HAP-1 (cell line): Measurements from ENCODE around the gene MAP7.

ENCODE experiments used
- DNase-seq, 2 experiments: peaks; one replicate each; pipeline ENCODE4 v3.0.0-alpha.2; 2016 to 2020; ENCODE audit warnings: low spot score in 2 of 2
- H3K27me3 ChIP-seq: fragments of 250-450 bp; sonication (Bioruptor Pico); 2 replicates; pipeline ENCODE4 v1.5.1; 2020; ENCODE audit warnings: low read depth, mild to moderate bottlenecking, moderate library complexity
- H3K36me3 ChIP-seq: fragments of 250-450 bp; sonication (Bioruptor Pico); replicated peaks from 2 replicates; pipeline ENCODE4 v1.5.1; 2020; ENCODE audit warnings: mild to moderate bottlenecking
- H3K4me1 ChIP-seq: fragments of 250-450 bp; sonication (Bioruptor Pico); 2 replicates; pipeline ENCODE4 v1.5.1; 2020; ENCODE audit warnings: mild to moderate bottlenecking
- H3K4me3 ChIP-seq: fragments of 250-450 bp; sonication (Bioruptor Pico); 2 replicates; pipeline ENCODE4 v1.5.1; 2020; ENCODE audit warnings: mild to moderate bottlenecking, moderate library complexity
- H3K9me3 ChIP-seq: fragments of 250-450 bp; sonication (Bioruptor Pico); 2 replicates; pipeline ENCODE4 v1.5.1; 2020; ENCODE audit warnings: mild to moderate bottlenecking, moderate library complexity
- in situ Hi-C: fragments of 300-500 bp; cut with MboI; formaldehyde crosslinking; loops from 3 replicates; pipeline ENCODE4 v1.14.3; 2020; ENCODE audit warnings: low sequenced_read_pairs, inconsistent platforms, mixed read lengths

The MAP7 gene

GRCh38 chr6:136475686-136476085, 74.5 kb downstream of the MAP7 start:
- DNase-seq = no peak
- no peaks in the 10 kb centered on the region for H3K27me3 ChIP-seq
- H3K4me1 ChIP-seq = peaks cover 4% of the 10 kb centered on the region; the same call in 1 of the 2 replicates
- H3K36me3 ChIP-seq = no peaks in the 10 kb centered on the region
- H3K4me3 ChIP-seq = no peak overlapping the region
- in situ Hi-C loops = no loop called here
- no peaks in the 10 kb centered on the region; the same call in 1 of the 2 replicates for H3K9me3 ChIP-seq

GRCh38 chr6:136474241-136474640, 76.0 kb downstream of the MAP7 start:
- no peaks in the 10 kb centered on the region; the same call in 1 of the 2 replicates for H3K9me3 ChIP-seq
- peaks cover 4% of the 10 kb centered on the region; the same call in 1 of the 2 replicates for H3K4me1 ChIP-seq
- no peak for DNase-seq
- H3K36me3 ChIP-seq = no peaks in the 10 kb centered on the region
- H3K4me3 ChIP-seq = no peak overlapping the region
- in situ Hi-C loops = no loop called here
- no peaks in the 10 kb centered on the region for H3K27me3 ChIP-seq

- in situ Hi-C loops = no loop called here
- no peaks in the 10 kb centered on the region for H3K27me3 ChIP-seq
Observed at GRCh38 chr6:136471922-136472321, 78.3 kb downstream of the MAP7 start.

GRCh38 chr6:136471372-136471771, 78.8 kb downstream of the MAP7 start:
- Histone ChIP-seq H3K9me3 (no peaks in the 10 kb centered on the region), H3K4me1 (peaks cover 4% of the 10 kb centered on the region; the same call in 1 of the 2 replicates), H3K27me3 (no peaks in the 10 kb centered on the region), H3K36me3 (no peaks in the 10 kb centered on the region), H3K4me3 (no peak overlapping the region)
- in situ Hi-C loops = no loop called here
- no peak for DNase-seq

More at GRCh38 chr6:136471922-136472321, 78.3 kb downstream of the MAP7 start:
- no peak for DNase-seq
- no peaks in the 10 kb centered on the region for H3K36me3 ChIP-seq
- H3K4me1 ChIP-seq = peaks cover 4% of the 10 kb centered on the region; the same call in 1 of the 2 replicates
- H3K9me3 ChIP-seq = no peaks in the 10 kb centered on the region
- no peak overlapping the region for H3K4me3 ChIP-seq

GRCh38 chr6:136470044-136470443, 80.2 kb downstream of the MAP7 start:
- in situ Hi-C loops = no loop called here
- peaks cover 4% of the 10 kb centered on the region; the same call in 1 of the 2 replicates for H3K4me1 ChIP-seq
- DNase-seq = no peak

GRCh38 chr6:136469154-136469553, 81.1 kb downstream of the MAP7 start:
- Histone ChIP-seq H3K36me3 (no peaks in the 10 kb centered on the region), H3K4me3 (no peak overlapping the region), H3K27me3 (no peaks in the 10 kb centered on the region), H3K9me3 (no peaks in the 10 kb centered on the region), H3K4me1 (peaks cover 4% of the 10 kb centered on the region; the same call in 1 of the 2 replicates)
- in situ Hi-C loops = no loop called here
- no peak for DNase-seq

More at GRCh38 chr6:136470044-136470443, 80.2 kb downstream of the MAP7 start:
- Histone ChIP-seq H3K27me3 (no peaks in the 10 kb centered on the region), H3K4me3 (no peak overlapping the region), H3K36me3 (no peaks in the 10 kb centered on the region), H3K9me3 (no peaks in the 10 kb centered on the region)

- no peak for DNase-seq
- H3K27me3 ChIP-seq = no peaks in the 10 kb centered on the region
- no peaks in the 10 kb centered on the region for H3K36me3 ChIP-seq
- H3K4me3 ChIP-seq = no peak overlapping the region
- H3K9me3 ChIP-seq = no peaks in the 10 kb centered on the region
- peaks cover 4% of the 10 kb centered on the region; the same call in 1 of the 2 replicates for H3K4me1 ChIP-seq
- in situ Hi-C loops = no loop called here
Observed at GRCh38 chr6:136468711-136469110, 81.5 kb downstream of the MAP7 start.

GRCh38 chr6:136467186-136467585, 83.0 kb downstream of the MAP7 start:
- Histone ChIP-seq H3K27me3 (no peaks in the 10 kb centered on the region), H3K4me1 (peaks cover 4% of the 10 kb centered on the region; the same call in 1 of the 2 replicates), H3K9me3 (no peaks in the 10 kb centered on the region), H3K36me3 (no peaks in the 10 kb centered on the region), H3K4me3 (no peak overlapping the region)
- no peak for DNase-seq
- in situ Hi-C loops = no loop called here

- no peaks in the 10 kb centered on the region for H3K9me3 ChIP-seq
- in situ Hi-C loops = no loop called here
- no peak overlapping the region for H3K4me3 ChIP-seq
- no peaks in the 10 kb centered on the region for H3K36me3 ChIP-seq
- peaks cover 4% of the 10 kb centered on the region; the same call in 1 of the 2 replicates for H3K4me1 ChIP-seq
- H3K27me3 ChIP-seq = no peaks in the 10 kb centered on the region
- no peak for DNase-seq
Observed at GRCh38 chr6:136466777-136467176, 83.4 kb downstream of the MAP7 start.

- in situ Hi-C loops = no loop called here
- Histone ChIP-seq H3K4me1 (no peaks in the 10 kb centered on the region), H3K9me3 (no peaks in the 10 kb centered on the region), H3K4me3 (no peak overlapping the region), H3K36me3 (no peaks in the 10 kb centered on the region), H3K27me3 (no peaks in the 10 kb centered on the region)
- DNase-seq = no peak
Observed at GRCh38 chr6:136465766-136466303, 84.4 kb downstream of the MAP7 start.

- Histone ChIP-seq H3K4me1 (no peaks in the 10 kb centered on the region), H3K27me3 (no peaks in the 10 kb centered on the region)
- DNase-seq = no peak
Observed at GRCh38 chr6:136464874-136465273, 85.3 kb downstream of the MAP7 start.

GRCh38 chr6:136464148-136464547, 86.1 kb downstream of the MAP7 start:
- H3K4me3 ChIP-seq = no peak overlapping the region
- no peaks in the 10 kb centered on the region for H3K9me3 ChIP-seq
- no peak for DNase-seq
- H3K36me3 ChIP-seq = no peaks in the 10 kb centered on the region
- in situ Hi-C loops = no loop called here
- no peaks in the 10 kb centered on the region for H3K4me1 ChIP-seq
- no peaks in the 10 kb centered on the region for H3K27me3 ChIP-seq

More at GRCh38 chr6:136464874-136465273, 85.3 kb downstream of the MAP7 start:
- Histone ChIP-seq H3K9me3 (no peaks in the 10 kb centered on the region), H3K4me3 (no peak overlapping the region), H3K36me3 (no peaks in the 10 kb centered on the region)
- in situ Hi-C loops = no loop called here

GRCh38 chr6:136463743-136464142, 86.5 kb downstream of the MAP7 start:
- H3K9me3 ChIP-seq = no peaks in the 10 kb centered on the region
- in situ Hi-C loops = no loop called here
- no peaks in the 10 kb centered on the region for H3K36me3 ChIP-seq
- H3K27me3 ChIP-seq = no peaks in the 10 kb centered on the region
- no peak overlapping the region for H3K4me3 ChIP-seq
- H3K4me1 ChIP-seq = no peaks in the 10 kb centered on the region
- DNase-seq = no peak

GRCh38 chr6:136446579-136447187, 103.5 kb downstream of the MAP7 start:
- Histone ChIP-seq H3K36me3 (no peaks in the 10 kb centered on the region), H3K9me3 (no peaks in the 10 kb centered on the region), H3K4me3 (no peak overlapping the region), H3K27me3 (no peaks in the 10 kb centered on the region), H3K4me1 (no peaks in the 10 kb centered on the region)
- in situ Hi-C loops = no loop called here
- DNase-seq = no peak
